KG1 (cell line): ENCODE data around the gene CHIT1.

Source experiments
- DNase-seq: peaks from one replicate; lab custom pipeline; 2025; lab: John Stamatoyannopoulos, UW

CHIT1 gene

GRCh38 chr1:203188686-203189232 lies 40.7 kb downstream of the CHIT1 start:
- no peak for DNase-seq

- DNase-seq: no peak
These were observed 41.7 kb downstream of the CHIT1 start for GRCh38 chr1:203187689-203188264.

GRCh38 chr1:203187304-203187685 lies 42.2 kb downstream of the CHIT1 start:
- DNase-seq: no peak

GRCh38 chr1:203186446-203187303 lies 42.8 kb downstream of the CHIT1 start, which contains the start of gene CHI3L1:
Gene CHI3L1, minus strand, starts transcription at chr1:203186704. Its CDS starts 81 bp downstream, at chr1:203186623.
- DNase-seq: no peak

GRCh38 chr1:203186091-203186445 lies 43.4 kb downstream of the CHIT1 start:
- no peak for DNase-seq

GRCh38 chr1:203185585-203185984 lies 43.9 kb downstream of the CHIT1 start:
- DNase-seq: no peak

GRCh38 chr1:203185061-203185461 lies 44.4 kb downstream of the CHIT1 start:
- DNase-seq: no peak

- no peak for DNase-seq
These were observed 45.0 kb downstream of the CHIT1 start for GRCh38 chr1:203184467-203184866.

- no peak for DNase-seq
These were observed 45.6 kb downstream of the CHIT1 start for GRCh38 chr1:203183828-203184227.

- no peak for DNase-seq
These were observed 47.0 kb downstream of the CHIT1 start for GRCh38 chr1:203182387-203182953.

GRCh38 chr1:203181586-203182386 lies 47.7 kb downstream of the CHIT1 start:
- DNase-seq: no peak

GRCh38 chr1:203180611-203181330 lies 48.7 kb downstream of the CHIT1 start:
- DNase-seq: no peak

- DNase-seq: no peak
These were observed 49.8 kb downstream of the CHIT1 start for GRCh38 chr1:203179667-203180005.

- DNase-seq: no peak
These were observed 50.4 kb downstream of the CHIT1 start for GRCh38 chr1:203178821-203179666.

- DNase-seq: no peak
These were observed 51.4 kb downstream of the CHIT1 start for GRCh38 chr1:203178083-203178482.

- DNase-seq: no peak
These were observed 51.9 kb downstream of the CHIT1 start for GRCh38 chr1:203177470-203178039.

GRCh38 chr1:203177036-203177405 lies 52.5 kb downstream of the CHIT1 start:
- DNase-seq: no peak

GRCh38 chr1:203176273-203177035 lies 53.0 kb downstream of the CHIT1 start:
- no peak for DNase-seq

- no peak for DNase-seq
These were observed 53.6 kb downstream of the CHIT1 start for GRCh38 chr1:203175827-203176241.
